Measurements from ENCODE around the gene KCTD16. TPM values are rescaled to one million over a fixed set of nuclear protein-coding genes. Genes with fewer than 3 reads are reported as not detected.

Gene KCTD16
- total RNA-seq, 2 experiments from 2014 or later: 0.19 to 0.32 TPM

DNA sequence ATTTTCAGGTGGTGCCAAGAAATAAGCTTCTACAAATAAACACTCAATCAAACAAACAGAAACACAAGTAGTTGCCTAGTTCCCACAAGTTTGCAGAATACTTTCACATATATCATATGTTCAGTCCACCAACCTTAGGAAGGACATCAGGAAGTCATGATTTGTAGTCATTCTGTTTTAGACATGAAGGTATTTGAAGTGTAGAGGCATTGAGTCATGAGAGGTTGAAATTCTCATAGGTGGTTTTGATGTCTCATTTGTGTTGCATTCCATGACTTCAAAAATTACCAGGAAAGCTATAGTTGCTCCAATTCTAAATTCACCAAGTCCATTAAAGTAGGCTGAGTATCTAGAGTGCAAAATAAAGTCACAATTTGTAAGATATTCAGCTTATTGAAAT, 159.0 kb downstream of the KCTD16 start:
- DNase-seq (ENCODE audit: low spot score): no peak
- no peak overlapping the region for H3K4me2 ChIP-seq (ENCODE audit: low read length)
- intact Hi-C loops (cut with micrococcal nuclease; ENCODE audit: unreplicated experiment): no loop called here
- H3K4me1 ChIP-seq (ENCODE audit: insufficient read depth, low read length, poor library complexity, severe bottlenecking): no peaks in the 10 kb centered on the region
- no peaks in the 10 kb centered on the region for H3K36me3 ChIP-seq (ENCODE audit: insufficient read depth, low read length)
- BruUV-seq (replicated peaks): no TSS peak
- ChIA-PET CTCF (ENCODE audit: unreplicated experiment) (no interaction called here), POLR2A (interaction anchor here (0.7 kb wide), 1 partner anchor 23 kb away, joined by 4 read pairs; no protein-coding TSS in a partner anchor)
- no peaks in the 10 kb centered on the region for H3K79me2 ChIP-seq (ENCODE audit: insufficient read depth, low read depth, low read length)
- H4K20me1 ChIP-seq (ENCODE audit: insufficient read depth, low read length): no peaks in the 10 kb centered on the region
- no peak overlapping the region for H3K27ac ChIP-seq (ENCODE audit: low read depth, low read length, poor library complexity, severe bottlenecking)
- no peak for TF ChIP-seq EZH2phosphoT487 (IDR thresholded peaks at IDR 0.05; ENCODE audit: borderline replicate concordance, low read depth, low read length)
- TF ChIP-seq, protein P1, sequence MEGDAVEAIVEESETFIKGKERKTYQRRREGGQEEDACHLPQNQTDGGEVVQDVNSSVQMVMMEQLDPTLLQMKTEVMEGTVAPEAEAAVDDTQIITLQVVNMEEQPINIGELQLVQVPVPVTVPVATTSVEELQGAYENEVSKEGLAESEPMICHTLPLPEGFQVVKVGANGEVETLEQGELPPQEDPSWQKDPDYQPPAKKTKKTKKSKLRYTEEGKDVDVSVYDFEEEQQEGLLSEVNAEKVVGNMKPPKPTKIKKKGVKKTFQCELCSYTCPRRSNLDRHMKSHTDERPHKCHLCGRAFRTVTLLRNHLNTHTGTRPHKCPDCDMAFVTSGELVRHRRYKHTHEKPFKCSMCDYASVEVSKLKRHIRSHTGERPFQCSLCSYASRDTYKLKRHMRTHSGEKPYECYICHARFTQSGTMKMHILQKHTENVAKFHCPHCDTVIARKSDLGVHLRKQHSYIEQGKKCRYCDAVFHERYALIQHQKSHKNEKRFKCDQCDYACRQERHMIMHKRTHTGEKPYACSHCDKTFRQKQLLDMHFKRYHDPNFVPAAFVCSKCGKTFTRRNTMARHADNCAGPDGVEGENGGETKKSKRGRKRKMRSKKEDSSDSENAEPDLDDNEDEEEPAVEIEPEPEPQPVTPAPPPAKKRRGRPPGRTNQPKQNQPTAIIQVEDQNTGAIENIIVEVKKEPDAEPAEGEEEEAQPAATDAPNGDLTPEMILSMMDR (conservative IDR thresholded peaks at IDR 0.05; ENCODE audit: low read length): no peak
- H2AFZ ChIP-seq (ENCODE audit: low read length): no peak overlapping the region
- H3K9me3 ChIP-seq (ENCODE audit: low read length): no peaks in the 10 kb centered on the region
- no peaks in the 10 kb centered on the region for H3K9me2 ChIP-seq (ENCODE audit: insufficient read depth, low read length)
- no peak overlapping the region for H3K4me3 ChIP-seq (ENCODE audit: low read depth, low read length, poor library complexity, severe bottlenecking)

DNA sequence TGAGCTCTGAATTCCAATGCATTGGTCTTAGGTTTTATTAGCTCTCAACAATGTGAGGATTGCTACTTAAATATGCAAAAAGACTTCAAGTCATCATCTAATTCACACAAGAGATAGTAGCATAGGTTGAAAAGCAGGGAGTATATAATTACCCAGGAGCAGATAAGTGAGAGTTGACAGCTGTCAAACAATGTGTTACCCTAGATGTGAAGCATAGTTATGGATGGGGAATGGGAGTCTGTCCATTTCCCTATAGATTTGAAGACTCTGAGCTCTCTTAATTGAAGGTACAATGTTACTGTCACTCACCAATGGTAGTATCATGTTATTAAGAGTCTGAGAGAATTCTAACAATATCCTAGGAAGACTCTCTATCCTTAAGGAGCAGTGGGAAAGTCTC, 160.7 kb downstream of the KCTD16 start:
- BruUV-seq (replicated peaks): no TSS peak
- H3K36me3 ChIP-seq (ENCODE audit: insufficient read depth, low read length): no peaks in the 10 kb centered on the region
- H3K27ac ChIP-seq (ENCODE audit: low read depth, low read length, poor library complexity, severe bottlenecking): no peak overlapping the region
- TF ChIP-seq, protein P1 (conservative IDR thresholded peaks at IDR 0.05; ENCODE audit: low read length): no peak
- no peak for TF ChIP-seq EZH2phosphoT487 (IDR thresholded peaks at IDR 0.05; ENCODE audit: borderline replicate concordance, low read depth, low read length)
- H3K4me1 ChIP-seq (ENCODE audit: insufficient read depth, low read length, poor library complexity, severe bottlenecking): no peaks in the 10 kb centered on the region
- H3K9me2 ChIP-seq (ENCODE audit: insufficient read depth, low read length): no peaks in the 10 kb centered on the region
- no peaks in the 10 kb centered on the region for H3K79me2 ChIP-seq (ENCODE audit: insufficient read depth, low read depth, low read length)
- H3K4me2 ChIP-seq (ENCODE audit: low read length): no peak overlapping the region
- H2AFZ ChIP-seq (ENCODE audit: low read length): no peak overlapping the region
- ChIA-PET POLR2A (interaction anchor here (0.6 kb wide), 1 partner anchor 1166 kb away, joined by 3 read pairs; no protein-coding TSS in a partner anchor), CTCF (ENCODE audit: unreplicated experiment) (no interaction called here)
- H4K20me1 ChIP-seq (ENCODE audit: insufficient read depth, low read length): no peaks in the 10 kb centered on the region
- H3K4me3 ChIP-seq (ENCODE audit: low read depth, low read length, poor library complexity, severe bottlenecking): no peak overlapping the region
- DNase-seq (ENCODE audit: low spot score): no peak
- intact Hi-C loops (cut with micrococcal nuclease; ENCODE audit: unreplicated experiment): no loop called here
- H3K9me3 ChIP-seq (ENCODE audit: low read length): no peaks in the 10 kb centered on the region

DNA sequence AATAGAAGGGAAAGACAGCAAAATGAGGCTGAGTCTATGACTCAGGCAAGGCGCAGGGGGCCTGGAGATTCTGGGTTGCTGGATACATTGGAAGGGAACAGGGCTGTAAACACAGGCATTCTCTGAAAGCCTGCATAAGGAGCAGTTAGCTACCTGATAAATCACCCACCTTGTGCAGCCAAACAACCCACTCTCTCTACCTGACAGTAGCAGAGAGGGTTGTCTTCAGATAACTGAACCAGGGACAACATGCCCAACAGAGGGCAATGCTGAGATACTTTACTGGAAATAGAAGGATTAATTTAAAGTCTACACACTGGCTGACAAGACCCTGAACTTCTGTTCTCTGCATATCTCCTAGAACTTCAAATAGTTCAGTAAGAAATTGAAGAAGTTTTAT, 161.6 kb downstream of the KCTD16 start:
- Histone ChIP-seq H3K4me2 (ENCODE audit: low read length) (no peak overlapping the region), H3K4me3 (ENCODE audit: low read depth, low read length, poor library complexity, severe bottlenecking) (no peak overlapping the region), H3K27ac (ENCODE audit: low read depth, low read length, poor library complexity, severe bottlenecking) (no peak overlapping the region), H4K20me1 (ENCODE audit: insufficient read depth, low read length) (no peaks in the 10 kb centered on the region), H3K36me3 (ENCODE audit: insufficient read depth, low read length) (no peaks in the 10 kb centered on the region), H3K9me2 (ENCODE audit: insufficient read depth, low read length) (no peaks in the 10 kb centered on the region), H3K4me1 (ENCODE audit: insufficient read depth, low read length, poor library complexity, severe bottlenecking) (no peaks in the 10 kb centered on the region), H3K9me3 (ENCODE audit: low read length) (no peaks in the 10 kb centered on the region), H2AFZ (ENCODE audit: low read length) (no peak overlapping the region), H3K79me2 (ENCODE audit: insufficient read depth, low read depth, low read length) (no peaks in the 10 kb centered on the region)
- BruUV-seq (replicated peaks): no TSS peak
- TF ChIP-seq, protein P1 (conservative IDR thresholded peaks at IDR 0.05; ENCODE audit: low read length): peak; percentile 40; the same call in 1 of the 2 replicates
- TF ChIP-seq EZH2phosphoT487 (IDR thresholded peaks at IDR 0.05; ENCODE audit: borderline replicate concordance, low read depth, low read length): no peak
- CTCF ChIA-PET (ENCODE audit: unreplicated experiment): no interaction called here
- POLR2A ChIA-PET: no interaction called here
- peak; percentile 4 for DNase-seq (ENCODE audit: low spot score)
- intact Hi-C loops (cut with micrococcal nuclease; ENCODE audit: unreplicated experiment): no loop called here

Data from OCI-LY7 (cell line).